Measurements from ENCODE around the gene CHRM5.

- TF ChIP-seq CTCF (IDR thresholded peaks at IDR 0.05) (no peak), POLR2A (IDR thresholded peaks at IDR 0.05) (no peak)
Measured at GRCh38 chr15:33980159-33980558, 11.9 kb downstream of the CHRM5 start.

All from esophagus squamous epithelium (tissue), 4 donors.